NCI-H82 treated with DMSO at 0.1 percent for 48 hours (cell line): ENCODE results near the gene GALNT9.
"Not testable (repeated sequence)": the region's sequence is repeated elsewhere in the genome, so short reads cannot be mapped to it uniquely, and the experiment has no call there.

Experiments
- DNase-seq: peaks from one replicate; lab custom pipeline; 2025; ENCODE audit not compliant: unreplicated experiment; lab: John Stamatoyannopoulos, UW

GALNT9 gene

DNA sequence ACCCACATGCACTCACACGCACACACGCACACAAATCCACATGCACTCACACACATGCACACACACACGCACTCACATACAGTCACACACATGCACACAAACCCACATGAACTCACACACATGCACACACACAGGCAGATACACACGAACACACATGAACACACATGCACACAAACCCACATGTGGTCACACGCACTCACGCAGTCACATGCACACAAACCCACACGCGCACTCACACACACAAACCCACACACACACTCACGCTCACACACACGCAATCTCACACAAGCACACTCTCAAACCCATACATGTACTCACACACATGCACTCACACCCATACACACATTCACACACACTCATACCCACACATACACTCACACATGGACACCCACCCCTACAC is 61.5 kb downstream of the GALNT9 start:
- no peak for DNase-seq

DNA sequence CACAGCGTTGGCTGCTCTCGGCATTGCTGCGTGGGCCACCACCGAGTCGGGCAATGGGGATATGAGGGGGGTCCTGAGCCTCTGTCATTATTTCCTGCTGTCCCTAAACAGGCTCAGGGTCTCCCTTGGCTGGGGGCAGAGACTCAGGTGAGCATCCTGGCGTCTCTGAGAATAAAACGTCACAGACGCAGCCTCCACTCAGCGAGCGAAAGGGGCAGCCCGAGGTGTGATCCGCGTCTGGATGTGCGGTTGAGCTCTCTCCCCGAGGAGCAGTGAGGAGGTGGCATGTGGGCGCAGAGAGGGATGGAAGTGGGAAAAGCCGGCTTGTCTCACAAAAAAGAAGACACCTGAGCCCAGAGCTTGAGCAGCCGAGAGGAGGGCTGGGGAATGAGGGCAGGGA is 62.6 kb downstream of the GALNT9 start:
- DNase-seq, result no peak

DNA sequence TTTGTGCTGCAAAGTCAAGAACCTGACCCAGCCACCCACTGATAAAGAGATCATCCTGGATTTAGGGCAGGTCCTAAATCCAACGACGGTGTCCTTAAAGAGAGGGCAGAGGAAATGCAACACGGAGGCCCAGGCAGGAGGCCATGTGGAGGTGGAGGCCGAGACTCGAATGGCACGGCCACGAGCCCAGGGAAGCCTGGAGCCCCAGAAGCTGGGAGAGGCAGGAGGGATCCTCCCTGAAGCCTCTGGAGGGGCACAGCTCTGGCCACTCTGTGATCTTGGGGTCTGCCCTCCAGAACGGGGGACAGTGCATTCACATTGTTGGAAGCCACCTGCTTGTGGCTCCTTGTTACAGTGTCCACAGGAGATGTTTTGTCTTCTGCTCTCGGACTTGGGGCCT is 63.0 kb downstream of the GALNT9 start:
- no peak for DNase-seq

DNA sequence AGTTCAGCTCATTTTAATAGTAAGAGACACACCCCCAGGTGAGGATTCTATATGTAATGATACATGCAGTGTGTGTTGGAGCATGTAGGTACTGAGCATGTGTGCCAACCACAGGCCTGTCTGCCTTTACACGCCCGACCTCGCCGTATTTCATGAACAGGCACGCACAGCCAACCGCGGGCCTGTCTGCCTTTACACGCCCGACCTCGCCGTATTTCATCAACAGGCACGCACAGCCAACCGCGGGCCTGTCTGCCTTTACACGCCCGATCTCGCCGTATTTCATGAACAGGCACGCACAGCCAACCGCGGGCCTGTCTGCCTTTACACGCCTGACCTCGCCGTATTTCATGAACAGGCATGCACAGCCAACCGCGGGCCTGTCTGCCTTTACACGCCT is 63.6 kb downstream of the GALNT9 start:
- not testable (repeated sequence) for DNase-seq

DNA sequence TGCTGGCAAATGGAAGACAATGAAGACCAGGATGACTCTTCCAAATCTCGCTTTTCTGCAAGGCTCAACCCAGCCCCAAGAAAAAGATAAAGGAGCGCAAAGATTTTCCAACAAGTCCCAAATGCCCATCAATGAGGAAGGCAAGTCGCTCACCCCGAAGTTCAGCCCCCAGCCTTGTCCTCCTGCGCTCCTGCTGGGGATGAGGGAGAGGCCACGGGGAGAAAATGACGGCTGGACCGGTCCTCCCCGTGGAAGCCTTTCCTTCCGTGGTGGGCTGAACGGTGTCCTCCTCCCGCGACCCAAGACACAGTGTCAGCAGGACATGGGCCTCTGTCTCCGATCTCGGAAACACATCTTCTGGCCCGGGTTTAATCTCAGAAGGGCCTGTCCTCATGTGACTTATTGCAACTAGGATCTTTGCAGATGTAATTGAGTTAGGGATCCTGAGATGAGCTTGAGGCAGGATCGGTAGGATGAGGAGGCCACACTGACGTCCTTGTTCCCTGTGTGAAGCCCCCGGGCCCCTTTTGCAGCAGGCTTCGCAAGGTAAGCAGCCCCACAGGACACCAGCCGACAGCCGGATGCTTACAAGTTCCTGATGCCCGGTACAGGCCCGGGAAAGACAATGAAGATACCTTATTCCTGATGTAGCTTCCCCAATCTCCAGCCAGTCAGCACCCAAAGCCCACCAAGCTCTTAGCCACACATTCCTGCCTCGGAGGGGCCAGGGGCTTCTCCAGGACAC is 64.2 kb downstream of the GALNT9 start:
- no peak for DNase-seq

DNA sequence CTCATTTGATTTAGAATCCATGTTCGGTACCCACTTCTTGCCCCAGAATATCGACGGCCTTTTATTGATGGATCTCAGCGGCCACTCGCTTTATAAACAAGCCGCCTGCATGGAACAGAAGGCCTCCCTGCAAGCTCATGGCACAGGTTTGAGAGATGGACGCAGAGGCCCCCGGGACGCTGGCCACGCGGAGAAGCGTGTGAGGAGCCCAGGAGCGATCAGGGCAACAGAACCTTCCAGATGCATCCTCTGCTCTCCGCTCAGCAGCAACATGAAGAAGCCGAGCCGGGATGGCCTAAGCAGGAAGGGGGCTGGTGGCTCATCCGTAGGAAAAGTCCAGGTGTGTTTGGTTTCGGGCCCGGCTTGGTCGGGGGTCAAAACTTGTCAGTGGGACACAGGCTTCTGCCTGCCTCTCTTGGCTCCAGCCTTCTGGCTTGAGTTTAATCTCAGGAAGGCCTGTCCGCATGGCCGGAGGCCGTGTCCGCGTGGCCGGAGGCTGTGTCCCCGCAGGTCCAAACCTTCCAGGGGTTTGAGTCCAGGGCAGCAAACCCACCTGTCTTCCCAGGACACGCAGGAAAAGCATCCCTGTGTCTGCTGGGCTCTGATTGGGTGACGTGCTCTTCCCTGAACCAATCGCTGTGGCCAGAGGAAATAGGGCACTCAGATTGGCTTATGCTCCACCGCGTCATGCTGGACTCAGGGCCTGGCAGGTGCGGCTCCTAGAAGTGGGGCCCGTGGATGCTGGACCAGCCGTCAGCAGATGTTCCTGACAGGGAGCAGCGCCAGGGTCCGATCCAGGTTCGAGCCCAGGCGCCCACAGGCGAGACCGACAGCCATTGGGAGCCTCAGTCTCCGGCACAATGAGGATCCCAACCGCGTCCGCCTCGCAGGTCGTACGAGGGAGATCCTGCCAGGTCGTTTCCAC is 65.0 kb downstream of the GALNT9 start:
- no peak for DNase-seq

DNA sequence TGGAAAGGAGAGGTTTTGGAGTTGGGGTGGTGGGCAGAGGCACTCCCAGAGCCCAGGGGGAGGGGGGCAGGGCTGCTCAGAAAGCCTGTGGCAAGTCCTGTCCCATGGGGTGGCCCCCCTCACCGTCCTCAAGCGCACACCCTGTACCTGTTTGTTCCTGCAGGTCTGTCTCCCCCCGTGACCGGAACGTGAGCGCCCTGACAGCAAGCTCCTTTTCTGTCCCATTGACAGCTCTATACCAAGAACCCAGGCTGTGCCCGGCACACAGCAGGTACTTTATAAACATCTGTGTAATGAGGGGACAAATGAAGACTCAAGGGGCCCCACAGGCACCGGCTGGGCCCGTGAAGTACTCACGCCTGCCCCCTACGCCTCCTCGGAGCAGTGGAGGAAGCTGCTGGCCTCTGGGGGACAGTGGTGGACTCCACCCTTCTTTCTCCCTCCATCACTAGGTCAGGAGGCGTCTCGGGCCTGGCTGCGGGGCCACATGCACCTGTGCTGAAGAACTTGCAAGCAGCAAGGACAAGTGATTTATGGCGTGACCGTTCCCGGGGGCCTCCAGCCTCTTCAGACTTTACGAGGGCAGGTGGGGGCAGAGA is 65.8 kb downstream of the GALNT9 start:
- DNase-seq, result no peak

DNA sequence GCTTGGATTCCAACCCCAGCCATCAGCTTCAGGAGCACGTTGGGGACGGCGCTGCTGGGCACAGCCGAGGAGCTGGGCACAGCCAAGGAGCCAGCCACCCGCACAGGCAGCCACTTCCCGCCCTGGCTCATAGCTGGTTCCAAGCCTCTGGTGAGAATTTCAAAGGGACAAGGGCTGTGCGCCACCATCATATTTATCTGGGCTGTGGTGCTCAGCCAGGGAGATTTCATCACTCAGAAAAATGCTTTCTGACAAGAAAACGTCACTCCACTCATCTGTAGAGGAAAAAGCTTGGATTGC is 66.4 kb downstream of the GALNT9 start:
- no peak for DNase-seq

DNA sequence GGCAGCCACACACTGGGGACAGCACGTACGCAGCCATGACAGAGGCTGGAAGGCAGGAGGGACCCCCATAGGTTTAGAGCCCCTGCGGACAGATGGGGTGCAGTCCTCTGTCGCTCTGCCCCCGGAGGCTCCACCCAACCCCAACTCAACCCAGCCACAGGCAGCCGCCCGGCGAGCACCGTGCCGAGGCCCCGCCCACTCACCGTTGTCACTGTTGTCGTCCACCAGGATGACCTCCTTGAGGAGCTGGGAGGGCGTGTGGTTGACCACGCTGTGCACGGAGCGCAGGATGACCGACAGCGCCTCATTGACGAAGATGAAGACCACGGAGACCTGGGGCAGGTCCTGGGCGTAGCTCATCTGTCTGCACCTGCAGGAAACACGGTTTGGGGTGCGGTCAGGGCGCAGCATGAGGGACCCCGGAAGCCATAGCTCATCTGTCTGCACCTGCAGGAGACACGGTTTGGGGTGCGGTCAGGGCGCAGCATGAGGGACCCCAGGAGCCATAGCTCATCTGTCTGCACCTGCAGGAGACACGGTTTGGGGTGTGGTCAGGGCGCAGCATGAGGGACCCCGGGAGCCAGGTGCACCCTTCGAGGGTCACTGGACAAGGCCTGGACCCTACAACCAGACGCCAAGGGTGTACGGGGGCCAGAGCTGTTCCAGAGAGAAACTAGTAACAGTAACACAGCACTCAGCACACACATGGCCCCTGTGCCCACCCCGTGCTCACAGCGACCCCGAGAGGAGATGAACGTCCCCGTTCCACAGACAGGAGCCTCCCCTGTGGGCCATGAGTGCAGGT is 66.9 kb downstream of the GALNT9 start:
- DNase-seq, result no peak

DNA sequence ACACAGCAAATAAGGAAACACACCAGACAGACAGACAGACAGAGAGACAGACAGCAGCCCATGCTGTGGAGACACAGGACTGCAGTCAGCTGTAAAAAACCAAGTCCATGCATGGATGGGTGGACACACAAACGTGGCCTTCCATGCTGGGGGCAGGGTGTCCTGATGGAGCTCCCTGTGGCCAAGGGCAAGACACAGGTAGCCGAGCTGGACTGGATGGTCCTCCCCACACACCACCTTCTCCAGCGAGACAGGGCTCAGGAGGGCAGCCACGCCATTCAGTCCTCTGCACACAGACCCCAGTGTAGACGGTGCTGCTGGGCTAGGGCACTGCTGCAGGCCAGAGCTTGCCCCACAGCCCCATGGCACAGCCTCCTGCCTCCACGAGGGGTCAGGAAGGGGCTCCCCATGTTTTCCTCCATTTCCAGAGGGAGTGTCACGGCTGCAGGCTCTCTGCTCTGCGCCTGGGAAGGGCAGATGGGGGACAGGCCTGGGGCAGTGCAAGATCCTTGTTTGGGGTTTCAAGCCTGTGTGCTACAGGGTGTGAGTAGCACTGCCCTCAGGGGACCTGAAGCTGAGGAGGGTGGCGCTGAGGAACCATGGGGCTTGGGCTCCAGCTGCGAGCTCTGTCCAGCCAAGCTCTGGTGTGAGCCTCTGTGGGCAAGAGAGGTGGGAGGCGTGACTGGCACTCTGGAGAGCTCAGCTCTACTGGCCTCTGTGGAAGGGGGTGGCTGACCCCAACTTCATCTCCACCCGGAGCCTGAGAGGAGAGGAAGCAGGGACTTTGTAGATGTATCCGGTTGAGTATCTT is 67.9 kb downstream of the GALNT9 start:
- DNase-seq, result no peak

DNA sequence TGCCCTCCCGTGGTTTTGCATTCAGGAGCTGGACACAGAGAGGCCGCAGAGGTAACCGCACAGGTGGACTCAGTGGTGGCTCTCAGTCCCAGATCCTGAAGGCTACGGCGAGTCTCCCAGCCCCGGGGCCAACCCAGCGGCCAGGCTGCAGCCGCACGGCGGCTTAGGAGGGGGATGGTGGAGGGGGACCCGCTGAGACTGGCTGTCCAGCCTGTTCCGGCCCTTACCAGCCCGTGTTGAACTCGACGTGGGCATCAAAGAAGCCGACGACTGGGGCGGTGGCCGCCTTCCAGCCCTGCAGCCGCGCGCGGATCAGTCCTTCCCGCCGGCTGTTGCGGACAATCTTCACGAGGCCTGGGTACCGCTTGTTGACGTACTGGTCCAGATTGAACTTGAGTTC is 68.7 kb downstream of the GALNT9 start:
- no peak for DNase-seq

DNA sequence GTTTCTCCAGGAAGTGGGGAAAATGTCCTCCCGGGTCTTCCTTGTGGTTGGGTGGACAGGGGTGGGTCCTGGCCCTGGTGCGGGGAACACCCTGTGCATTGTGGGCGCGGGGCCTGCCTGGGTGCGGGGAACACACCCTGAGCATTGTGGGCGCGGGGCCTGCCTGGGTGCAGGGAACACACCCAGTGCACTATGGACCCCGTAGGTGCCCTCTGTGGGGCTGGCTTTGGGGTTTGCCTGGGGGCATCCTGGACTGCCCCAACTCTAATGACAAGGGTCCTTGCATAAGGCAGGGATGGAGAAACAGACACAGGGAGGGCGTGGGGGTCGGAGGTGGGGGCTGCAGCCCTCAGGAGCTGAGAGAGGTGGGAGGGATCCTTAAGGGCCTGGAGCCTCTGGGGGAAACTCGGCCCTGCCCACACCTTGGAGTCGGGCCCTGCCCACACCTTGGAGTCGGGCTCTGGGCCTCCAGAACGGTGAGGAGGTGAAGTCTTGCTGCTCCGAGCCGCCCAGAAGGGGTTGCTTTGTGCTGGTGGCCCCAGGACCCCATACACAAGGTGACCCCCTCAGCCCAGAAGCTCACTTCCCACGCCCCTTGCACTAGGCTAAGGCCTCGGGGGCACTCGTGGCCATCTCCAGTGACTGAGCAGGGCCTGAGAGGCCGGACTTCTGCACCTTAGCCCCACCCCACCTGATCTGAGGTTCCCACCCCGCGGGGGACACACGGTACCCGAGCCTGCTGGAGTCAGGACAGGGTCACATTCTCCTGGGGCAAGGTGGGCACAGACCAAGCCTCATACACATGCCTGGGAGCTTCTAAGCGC is 69.3 kb downstream of the GALNT9 start:
- DNase-seq, result no peak

DNA sequence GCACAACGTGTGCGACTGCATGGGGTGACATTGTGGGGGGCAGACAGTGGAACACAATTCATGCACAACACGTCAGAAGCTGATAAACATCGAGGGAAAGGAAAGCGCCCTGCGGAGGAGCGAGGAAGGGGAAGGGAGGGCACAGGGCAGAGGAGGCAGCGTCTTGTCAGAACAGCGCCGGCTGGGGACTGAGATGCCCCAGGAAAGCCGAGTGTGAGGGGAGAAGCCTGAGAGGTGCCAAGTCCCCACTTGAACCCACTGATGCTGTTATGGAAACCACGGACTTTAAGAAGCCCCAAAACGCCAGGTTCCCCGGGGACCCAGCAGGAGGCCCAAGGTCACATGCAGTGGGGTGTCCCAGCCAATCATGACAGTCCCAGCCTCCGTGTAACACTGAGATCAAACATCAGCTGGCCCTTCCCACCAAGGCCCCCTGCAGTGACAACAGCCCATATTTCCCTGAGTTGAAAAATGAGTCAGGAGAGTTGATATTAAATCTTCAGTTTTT is 70.0 kb downstream of the GALNT9 start:
- DNase-seq, result no peak

DNA sequence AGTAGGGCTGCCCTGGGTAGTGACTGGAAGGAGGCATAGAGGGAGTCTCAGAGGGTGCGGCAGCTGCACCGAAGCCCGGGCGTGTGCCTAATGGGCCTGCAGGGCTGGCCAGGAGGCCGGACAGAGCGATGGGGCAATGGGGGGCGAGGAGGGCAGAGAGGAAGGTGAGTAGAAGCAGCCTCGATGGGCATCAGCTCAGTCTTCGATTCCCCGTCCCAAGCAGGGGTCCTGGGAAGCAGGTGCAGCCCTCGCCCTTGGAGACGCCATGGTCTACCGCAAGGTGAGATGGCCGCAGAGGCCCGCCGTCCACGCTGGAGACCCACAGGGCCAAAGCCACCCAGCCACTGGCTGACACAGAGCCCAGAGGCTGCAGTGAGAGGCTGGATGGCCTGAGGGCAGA is 70.8 kb downstream of the GALNT9 start:
- no peak for DNase-seq

DNA sequence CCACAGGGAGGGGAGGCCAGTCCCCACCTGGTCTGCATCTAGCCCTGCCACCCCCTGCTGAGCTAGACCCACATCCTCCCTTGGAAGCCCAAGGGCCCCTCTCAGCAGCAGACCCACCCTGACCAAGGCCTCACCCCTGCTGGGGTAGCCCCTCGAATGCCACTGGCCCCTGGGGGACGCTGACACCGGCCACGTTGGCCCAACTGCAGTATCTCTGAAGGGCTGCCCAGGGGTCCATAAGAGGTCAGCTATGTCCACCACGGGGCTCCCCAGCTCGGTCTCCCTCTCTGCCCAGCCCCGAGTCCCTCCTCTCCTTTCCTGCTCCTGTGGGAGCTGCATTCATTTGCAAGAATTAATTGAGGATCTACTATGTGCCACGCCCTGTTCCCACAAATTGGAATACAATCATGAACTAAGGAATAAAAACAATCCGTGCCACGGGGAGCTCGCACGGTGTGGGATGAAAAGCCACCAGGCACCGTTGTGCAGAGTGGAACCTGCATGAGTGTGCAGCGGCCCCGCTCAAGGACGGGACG is 71.4 kb downstream of the GALNT9 start:
- DNase-seq, result no peak

DNA sequence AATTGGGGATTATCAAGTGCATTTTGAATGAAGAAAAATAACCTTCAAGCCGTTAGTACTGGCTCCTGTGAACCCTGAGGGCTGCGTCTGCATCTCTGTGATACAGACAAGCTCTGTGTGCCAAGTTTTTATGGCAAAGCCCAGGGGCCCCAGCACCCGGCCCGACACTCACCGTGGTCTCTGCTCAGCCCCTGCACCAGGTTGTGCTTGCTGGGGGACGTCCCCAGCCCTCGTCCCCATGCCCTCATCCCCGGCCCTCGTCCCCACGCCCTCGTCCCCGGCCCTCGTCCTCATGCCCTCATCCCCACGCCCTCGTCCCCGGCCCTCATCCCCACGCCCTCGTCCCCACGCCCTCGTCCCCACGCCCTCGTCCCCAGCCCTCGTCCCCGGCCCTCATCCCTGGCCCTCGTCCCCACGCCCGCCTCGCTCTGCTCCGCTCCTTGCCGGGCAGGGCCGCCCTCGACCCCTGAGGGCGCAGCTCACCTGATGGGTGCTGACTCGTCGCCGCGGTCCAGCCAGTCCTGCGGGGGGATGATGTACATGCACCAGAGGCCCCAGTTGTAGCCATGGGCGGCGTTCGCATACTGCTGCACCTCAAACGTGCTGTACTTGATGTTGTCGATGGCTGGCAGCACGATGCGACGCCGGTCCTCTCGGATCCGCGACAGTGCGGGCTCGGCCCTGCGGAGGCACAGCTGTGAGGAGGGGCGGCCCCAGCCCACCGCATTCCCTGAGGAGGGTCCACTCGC is 72.0 kb downstream of the GALNT9 start:
- DNase-seq, result no peak

DNA sequence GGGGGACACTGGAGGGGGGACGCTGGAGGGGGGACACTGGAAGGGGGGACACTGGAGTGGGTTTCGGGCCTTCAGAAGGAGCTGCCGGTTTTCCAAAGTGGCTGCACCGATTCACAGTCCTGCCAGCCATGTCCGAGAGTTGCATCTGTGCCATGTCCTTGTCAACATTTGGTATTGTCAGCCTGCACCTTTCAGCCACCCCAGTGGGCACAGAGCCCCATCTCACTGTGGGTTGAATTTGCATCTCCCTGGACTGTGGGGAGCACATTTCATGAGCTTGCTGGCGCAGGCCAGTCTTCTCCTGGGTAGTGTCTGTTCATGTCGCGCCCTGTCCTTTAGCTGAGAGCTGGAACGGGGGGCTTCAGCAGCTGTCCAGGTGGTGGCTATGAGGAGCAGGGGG is 72.7 kb downstream of the GALNT9 start:
- no peak for DNase-seq

DNA sequence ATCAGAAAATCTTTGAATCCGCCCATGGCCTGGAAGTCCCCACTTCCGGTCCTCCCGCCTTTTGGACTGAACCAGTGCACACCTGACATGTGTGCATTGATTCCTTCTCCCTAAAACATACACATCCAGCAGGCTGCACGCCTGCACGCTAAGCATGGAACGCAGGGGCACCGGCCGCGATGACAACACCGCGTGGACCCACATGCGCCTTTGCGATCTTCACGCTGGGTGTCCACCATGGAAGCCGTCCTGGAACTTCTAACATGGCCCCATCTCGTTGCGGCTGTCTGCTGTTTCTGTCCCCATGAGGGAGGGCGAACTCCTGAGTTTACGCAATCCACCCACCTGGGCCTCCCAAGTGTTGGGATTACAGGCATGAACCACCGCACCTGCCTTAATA is 73.7 kb downstream of the GALNT9 start:
- DNase-seq, result no peak
